Measurements from ENCODE around the gene AHNAK. TPM values are rescaled to one million over a fixed set of nuclear protein-coding genes. Genes with fewer than 3 reads are reported as not detected.
"Not testable (repeated sequence)": the region's sequence is repeated elsewhere in the genome, so short reads cannot be mapped to it uniquely, and the experiment has no call there.

Gene AHNAK
- polyA plus RNA-seq, 1 experiment = 145 TPM

GRCh38 chr11:62450543-62451240 is 95.9 kb downstream of the AHNAK start:
- Histone ChIP-seq H3K4me3 (ENCODE audit: low read depth, low read length) (no peak overlapping the region), H3K27me3 (ENCODE audit: control insufficient read depth, insufficient read depth, low read length) (no peaks in the 10 kb centered on the region), H3K36me3 (ENCODE audit: control insufficient read depth, insufficient read depth, low read length) (no peaks in the 10 kb centered on the region)
- DNase-seq (ENCODE audit: low read depth) = no peak
- POLR2A ChIA-PET = no interaction called here
- TF ChIP-seq CTCF (IDR thresholded peaks at IDR 0.05; ENCODE audit: insufficient read depth, low read depth, low read length) = no peak
- CTCF ChIA-PET = interaction anchor here (0.6 kb wide), 2 partner anchors 8 to 64 kb away, joined by 3 to 4 read pairs; no protein-coding TSS in a partner anchor

- DNase-seq (ENCODE audit: low read depth); H3K36me3 ChIP-seq (ENCODE audit: control insufficient read depth, insufficient read depth, low read length); POLR2A ChIA-PET; H3K27me3 ChIP-seq (ENCODE audit: control insufficient read depth, insufficient read depth, low read length); H3K4me3 ChIP-seq (ENCODE audit: low read depth, low read length): not testable (repeated sequence)
- CTCF ChIA-PET = interaction anchor here (1.2 to 2.1 kb wide), 4 partner anchors 9 to 102 kb away, joined by 3 to 7 read pairs (median 4); no protein-coding TSS in a partner anchor
Measured at GRCh38 chr11:62449912-62450311, 96.7 kb downstream of the AHNAK start.

GRCh38 chr11:62449451-62449851 is 97.2 kb downstream of the AHNAK start:
- no peak overlapping the region for H3K4me3 ChIP-seq (ENCODE audit: low read depth, low read length)
- no peak for TF ChIP-seq CTCF (IDR thresholded peaks at IDR 0.05; ENCODE audit: insufficient read depth, low read depth, low read length)
- no peaks in the 10 kb centered on the region for H3K27me3 ChIP-seq (ENCODE audit: control insufficient read depth, insufficient read depth, low read length)
- DNase-seq (ENCODE audit: low read depth) = no peak
- CTCF ChIA-PET = interaction anchor here (1.2 to 2.1 kb wide), 4 partner anchors 9 to 103 kb away, joined by 3 to 7 read pairs (median 4); no protein-coding TSS in a partner anchor
- H3K36me3 ChIP-seq (ENCODE audit: control insufficient read depth, insufficient read depth, low read length) = no peaks in the 10 kb centered on the region
- POLR2A ChIA-PET = no interaction called here

GRCh38 chr11:62446091-62446490 is 100.5 kb downstream of the AHNAK start:
- Histone ChIP-seq H3K36me3 (ENCODE audit: control insufficient read depth, insufficient read depth, low read length) (no peaks in the 10 kb centered on the region), H3K27me3 (ENCODE audit: control insufficient read depth, insufficient read depth, low read length) (no peaks in the 10 kb centered on the region), H3K4me3 (ENCODE audit: low read depth, low read length) (no peak overlapping the region)
- TF ChIP-seq CTCF (IDR thresholded peaks at IDR 0.05; ENCODE audit: insufficient read depth, low read depth, low read length) = no peak
- no peak for DNase-seq (ENCODE audit: low read depth)
- ChIA-PET CTCF (no interaction called here), POLR2A (no interaction called here)

- no peaks in the 10 kb centered on the region for H3K36me3 ChIP-seq (ENCODE audit: control insufficient read depth, insufficient read depth, low read length)
- no peak overlapping the region for H3K4me3 ChIP-seq (ENCODE audit: low read depth, low read length)
- no peaks in the 10 kb centered on the region for H3K27me3 ChIP-seq (ENCODE audit: control insufficient read depth, insufficient read depth, low read length)
- no peak for TF ChIP-seq CTCF (IDR thresholded peaks at IDR 0.05; ENCODE audit: insufficient read depth, low read depth, low read length)
- POLR2A ChIA-PET = no interaction called here
- CTCF ChIA-PET = interaction anchor here (0.7 to 3.2 kb wide), 6 partner anchors 13 to 115 kb away, joined by 3 to 20 read pairs (median 4); no protein-coding TSS in a partner anchor
- no peak for DNase-seq (ENCODE audit: low read depth)
Measured at GRCh38 chr11:62445314-62445740, 101.3 kb downstream of the AHNAK start.
